Panc1 (cell line): ENCODE data around the gene SMAD3. TPM values are rescaled to one million over a fixed set of nuclear protein-coding genes. Genes with fewer than 3 reads are reported as not detected.
A peak's percentile ranks its signal among the peaks of the same experiment; 100 is the strongest.

Source experiments
- ATAC-seq: fragments of 200-7000 bp; cut with Tn5 transposase; 2 replicates; pipeline ENCODE4 v1.9.1; 2020; ENCODE audit warnings: mild to moderate bottlenecking, moderate library complexity
- BruUV-seq: library from RNA; stranded (reverse); fragments of 400-500 nt; replicated peaks from 2 replicates; lab custom pipeline; 2021; lab: Mats Ljungman, UMichigan
- CTCF ChIA-PET: fragments of 300-600 bp; sonication (Branson Sonifier 250); formaldehyde crosslinking; loops from one replicate; lab custom pipeline; 2022; ENCODE audit warnings: antibody characterized with exemption; lab: Charles Lee
- POLR2A ChIA-PET: fragments of 300-600 bp; sonication (Branson Sonifier 250); formaldehyde crosslinking; loops from one replicate; lab custom pipeline; 2022; ENCODE audit warnings: antibody characterized with exemption; lab: Charles Lee
- DNase-seq: peaks from one replicate; pipeline ENCODE4 v3.0.0-alpha.2; 2010; ENCODE audit warnings: low read depth, low spot score
- H3K27ac ChIP-seq: 2 replicates; pipeline ENCODE4 v1.5.1; 2011; ENCODE audit warnings: mild to moderate bottlenecking, low read length, inconsistent platforms
- H3K27me3 ChIP-seq: fragments of 200-500 bp; sonication (Bioruptor generic); 2 replicates; pipeline ENCODE4 v1.6.0; 2014; ENCODE audit warnings: low read length, inconsistent platforms; ENCODE audit not compliant: control insufficient read depth, insufficient read depth
- H3K36me3 ChIP-seq: fragments of 200-500 bp; sonication (Bioruptor generic); 2 replicates; pipeline ENCODE4 v1.5.1; 2014; ENCODE audit warnings: inconsistent platforms, mild to moderate bottlenecking, low read length, moderate library complexity; ENCODE audit not compliant: control insufficient read depth, insufficient read depth
- H3K4me1 ChIP-seq: 2 replicates; pipeline ENCODE4 v1.5.1; 2011; ENCODE audit warnings: inconsistent platforms, mild to moderate bottlenecking, low read length, moderate library complexity; ENCODE audit not compliant: control insufficient read depth, insufficient read depth
- H3K4me3 ChIP-seq, 2 experiments: 2 replicates each; pipeline ENCODE4 v1.5.1; 2011 to 2012; ENCODE audit warnings: low read depth in 2 of 2, low read length in 2 of 2, mild to moderate bottlenecking in 2 of 2, inconsistent platforms in 1 of 2, moderate library complexity in 1 of 2
- H3K9me3 ChIP-seq: fragments of 200-500 bp; sonication (Bioruptor generic); 2 replicates; pipeline ENCODE4 v1.5.1; 2014; ENCODE audit warnings: low read depth, mild to moderate bottlenecking, inconsistent platforms, low read length, moderate library complexity; ENCODE audit not compliant: control insufficient read depth, insufficient read depth
- POLR2AphosphoS5 ChIP-seq: IDR thresholded peaks from 2 replicates; pipeline ENCODE4 v1.6.1; 2012; ENCODE audit warnings: mild to moderate bottlenecking, low read depth, low read length, moderate library complexity
- SIN3A ChIP-seq: IDR thresholded peaks from 2 replicates; pipeline ENCODE4 v1.6.1; 2012; ENCODE audit warnings: low read depth, mild to moderate bottlenecking, low read length, moderate library complexity, borderline replicate concordance; ENCODE audit not compliant: insufficient read depth
- TCF7L2 ChIP-seq: IDR thresholded peaks from 2 replicates; pipeline ENCODE4 v1.6.1; 2011; ENCODE audit warnings: mild to moderate bottlenecking, low read depth, low read length, inconsistent platforms
- in situ Hi-C: cut with HindIII; loops from 2 replicates; pipeline ENCODE4 v1.10.0; 2016; ENCODE audit warnings: low sequenced_read_pairs, low pct_unique_long_range_greater_than_20kb
- intact Hi-C: fragments of 100-400 bp; cut with micrococcal nuclease; formaldehyde crosslinking; loops from one replicate; pipeline ENCODE4 v1.10.0; 2022; ENCODE audit not compliant: unreplicated experiment
- total RNA-seq: library from RNA; stranded (reverse); gene quantifications from one replicate; pipeline ENCODE4 v1.2.1, GENCODE V29; 2021; ENCODE audit not compliant: unreplicated experiment
- TF ChIP-seq, protein P1 (sequence below), 2 experiments: IDR thresholded peaks; 2 replicates each; pipeline ENCODE4 v1.6.1; 2011 to 2012; ENCODE audit warnings: low read depth in 2 of 2, control low read depth in 1 of 2, low read length in 1 of 2, mild to moderate bottlenecking in 1 of 2, moderate library complexity in 1 of 2; ENCODE audit not compliant: insufficient read depth in 1 of 2
- TF ChIP-seq, protein P2 (sequence below): fragments of 450-650 bp; IDR thresholded peaks from 2 replicates; pipeline ENCODE4 v1.5.1; 2017; ENCODE audit warnings: mild to moderate bottlenecking

The SMAD3 gene
- total RNA-seq, 1 experiment from 2014 or later: 394 TPM

DNA sequence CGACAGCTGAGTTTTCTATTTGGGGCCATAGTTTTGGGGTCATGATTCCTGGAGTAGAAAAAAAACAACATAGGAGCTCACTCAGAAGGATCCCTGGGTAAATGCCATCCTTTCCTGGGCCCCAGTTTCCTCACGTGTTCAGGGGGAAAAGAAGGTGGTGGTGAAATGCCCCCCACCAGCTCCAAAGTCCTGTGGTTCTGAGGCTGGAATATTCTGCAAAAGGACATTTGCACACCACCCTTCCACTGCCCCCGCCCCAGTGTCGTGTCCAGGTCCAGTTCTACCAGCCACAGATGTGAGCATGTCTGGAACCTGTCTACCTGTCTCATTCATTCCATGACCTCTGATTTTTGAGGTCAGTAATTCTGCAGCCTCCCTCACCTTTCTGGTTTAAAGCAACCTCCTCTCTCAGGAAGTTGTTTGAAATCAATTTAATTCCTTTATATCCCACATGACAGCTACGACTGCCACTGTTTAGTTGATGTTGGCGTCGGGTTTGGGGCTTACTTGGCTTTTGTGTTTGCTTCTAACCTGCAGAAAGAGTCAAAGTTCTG, 82.1 kb downstream of the SMAD3 start:
- H3K27me3 ChIP-seq: no peaks in the 10 kb centered on the region
- 0 out of 2 replicates have a peak, but pooled peaks cover 3% of the 10 kb centered on the region for H3K36me3 ChIP-seq
- TF ChIP-seq TCF7L2 (0 out of 2 replicates have a peak, but pooled peaks have one; percentile 27), POLR2AphosphoS5 (peak; percentile 15; the same call in 1 of the 2 replicates), SIN3A (no peak)
- TF ChIP-seq, protein P1, sequence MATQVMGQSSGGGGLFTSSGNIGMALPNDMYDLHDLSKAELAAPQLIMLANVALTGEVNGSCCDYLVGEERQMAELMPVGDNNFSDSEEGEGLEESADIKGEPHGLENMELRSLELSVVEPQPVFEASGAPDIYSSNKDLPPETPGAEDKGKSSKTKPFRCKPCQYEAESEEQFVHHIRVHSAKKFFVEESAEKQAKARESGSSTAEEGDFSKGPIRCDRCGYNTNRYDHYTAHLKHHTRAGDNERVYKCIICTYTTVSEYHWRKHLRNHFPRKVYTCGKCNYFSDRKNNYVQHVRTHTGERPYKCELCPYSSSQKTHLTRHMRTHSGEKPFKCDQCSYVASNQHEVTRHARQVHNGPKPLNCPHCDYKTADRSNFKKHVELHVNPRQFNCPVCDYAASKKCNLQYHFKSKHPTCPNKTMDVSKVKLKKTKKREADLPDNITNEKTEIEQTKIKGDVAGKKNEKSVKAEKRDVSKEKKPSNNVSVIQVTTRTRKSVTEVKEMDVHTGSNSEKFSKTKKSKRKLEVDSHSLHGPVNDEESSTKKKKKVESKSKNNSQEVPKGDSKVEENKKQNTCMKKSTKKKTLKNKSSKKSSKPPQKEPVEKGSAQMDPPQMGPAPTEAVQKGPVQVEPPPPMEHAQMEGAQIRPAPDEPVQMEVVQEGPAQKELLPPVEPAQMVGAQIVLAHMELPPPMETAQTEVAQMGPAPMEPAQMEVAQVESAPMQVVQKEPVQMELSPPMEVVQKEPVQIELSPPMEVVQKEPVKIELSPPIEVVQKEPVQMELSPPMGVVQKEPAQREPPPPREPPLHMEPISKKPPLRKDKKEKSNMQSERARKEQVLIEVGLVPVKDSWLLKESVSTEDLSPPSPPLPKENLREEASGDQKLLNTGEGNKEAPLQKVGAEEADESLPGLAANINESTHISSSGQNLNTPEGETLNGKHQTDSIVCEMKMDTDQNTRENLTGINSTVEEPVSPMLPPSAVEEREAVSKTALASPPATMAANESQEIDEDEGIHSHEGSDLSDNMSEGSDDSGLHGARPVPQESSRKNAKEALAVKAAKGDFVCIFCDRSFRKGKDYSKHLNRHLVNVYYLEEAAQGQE (IDR thresholded peaks at IDR 0.05; ENCODE audit: insufficient read depth in 1 of 2, low read depth in 2 of 2, low read length in 1 of 2): no peak; a peak in 1 of 4 replicates
- TF ChIP-seq, protein P2, sequence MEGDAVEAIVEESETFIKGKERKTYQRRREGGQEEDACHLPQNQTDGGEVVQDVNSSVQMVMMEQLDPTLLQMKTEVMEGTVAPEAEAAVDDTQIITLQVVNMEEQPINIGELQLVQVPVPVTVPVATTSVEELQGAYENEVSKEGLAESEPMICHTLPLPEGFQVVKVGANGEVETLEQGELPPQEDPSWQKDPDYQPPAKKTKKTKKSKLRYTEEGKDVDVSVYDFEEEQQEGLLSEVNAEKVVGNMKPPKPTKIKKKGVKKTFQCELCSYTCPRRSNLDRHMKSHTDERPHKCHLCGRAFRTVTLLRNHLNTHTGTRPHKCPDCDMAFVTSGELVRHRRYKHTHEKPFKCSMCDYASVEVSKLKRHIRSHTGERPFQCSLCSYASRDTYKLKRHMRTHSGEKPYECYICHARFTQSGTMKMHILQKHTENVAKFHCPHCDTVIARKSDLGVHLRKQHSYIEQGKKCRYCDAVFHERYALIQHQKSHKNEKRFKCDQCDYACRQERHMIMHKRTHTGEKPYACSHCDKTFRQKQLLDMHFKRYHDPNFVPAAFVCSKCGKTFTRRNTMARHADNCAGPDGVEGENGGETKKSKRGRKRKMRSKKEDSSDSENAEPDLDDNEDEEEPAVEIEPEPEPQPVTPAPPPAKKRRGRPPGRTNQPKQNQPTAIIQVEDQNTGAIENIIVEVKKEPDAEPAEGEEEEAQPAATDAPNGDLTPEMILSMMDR: no peak
- ChIA-PET POLR2A (interaction anchor here (0.7 to 1.5 kb wide), 4 partner anchors 8 to 31 kb away, joined by 3 to 4 read pairs (median 4); no protein-coding TSS in a partner anchor), CTCF (no interaction called here)
- DNase-seq (no peak), ATAC-seq (no peak)
- no peak overlapping the region for H3K4me3 ChIP-seq
- H3K9me3 ChIP-seq: no peaks in the 10 kb centered on the region
- H3K4me1 ChIP-seq: peaks cover 100% of the 10 kb centered on the region
- in situ Hi-C loops (no loop called here), intact Hi-C loops (loop anchor here (5.0 kb wide), 1 partner anchor 40 kb away; no protein-coding TSS in a partner anchor)
- peak overlapping the region; percentile 100 for H3K27ac ChIP-seq
- TSS peak; percentile 89 for BruUV-seq

DNA sequence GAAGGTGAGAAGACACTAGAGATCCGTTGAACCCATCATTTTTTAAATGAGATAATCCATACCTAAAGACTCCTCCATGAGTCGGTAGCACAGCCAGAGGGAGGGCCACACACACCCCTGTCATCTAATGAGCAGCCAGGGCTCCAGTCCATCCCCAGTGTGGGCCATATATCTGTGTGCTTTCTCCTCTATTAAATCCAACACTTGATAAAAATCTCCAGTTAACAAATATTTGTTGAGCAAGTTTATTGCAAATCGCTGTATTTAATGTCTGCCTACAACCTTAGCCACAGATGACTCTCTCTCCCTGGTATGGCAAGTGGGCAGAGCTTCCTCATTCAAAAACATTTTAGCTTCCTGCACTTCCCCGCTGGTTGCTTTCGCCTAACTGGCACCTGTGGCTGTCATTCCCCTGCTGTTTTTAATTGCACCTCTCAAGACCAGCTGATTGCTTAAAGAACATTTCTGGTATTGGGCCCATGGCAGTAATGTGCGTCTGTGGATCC, 82.8 kb downstream of the SMAD3 start:
- ChIA-PET POLR2A (interaction anchor here (1.0 to 1.2 kb wide), 2 partner anchors 23 to 78 kb away, joined by 3 to 5 read pairs; no protein-coding TSS in a partner anchor), CTCF (interaction anchor here (0.5 kb wide), 1 partner anchor 16 kb away, joined by 8 read pairs; no protein-coding TSS in a partner anchor)
- in situ Hi-C loops (no loop called here), intact Hi-C loops (loop anchor here (5.0 kb wide), 1 partner anchor 41 kb away; no protein-coding TSS in a partner anchor)
- H3K9me3 ChIP-seq: no peaks in the 10 kb centered on the region
- TF ChIP-seq POLR2AphosphoS5 (peak; percentile 61; the same call in 1 of the 2 replicates), SIN3A (0 out of 2 replicates have a peak, but pooled peaks have one; percentile 65), TCF7L2 (peak; percentile 92)
- TF ChIP-seq, protein P1 (IDR thresholded peaks at IDR 0.05; ENCODE audit: insufficient read depth in 1 of 2, low read depth in 2 of 2, low read length in 1 of 2): no peak
- TF ChIP-seq, protein P2: no peak
- peak overlapping the region; percentile 100 for H3K27ac ChIP-seq
- H3K4me3 ChIP-seq: no peak overlapping the region
- ATAC-seq: peak; percentile 39
- 0 out of 2 replicates have a peak, but pooled peaks cover 3% of the 10 kb centered on the region for H3K36me3 ChIP-seq
- H3K27me3 ChIP-seq: no peaks in the 10 kb centered on the region
- peaks cover 100% of the 10 kb centered on the region for H3K4me1 ChIP-seq
- DNase-seq: no peak
- no TSS peak for BruUV-seq
